Endothelial cell of umbilical vein (primary cell): ENCODE results near the gene GNB5. TPM values are rescaled to one million over a fixed set of nuclear protein-coding genes. Genes with fewer than 3 reads are reported as not detected.

Source experiments
- BruUV-seq: library from RNA; stranded (reverse); fragments of 400-500 nt; replicated peaks from 2 replicates; lab custom pipeline; 2021; lab: Mats Ljungman, UMichigan
- CTCF ChIA-PET: fragments of 300-600, 350-600 bp; sonication (Branson Sonifier 250); formaldehyde crosslinking; loops from one replicate; lab custom pipeline; 2021; ENCODE audit warnings: antibody characterized with exemption, inconsistent platforms; lab: Charles Lee
- POLR2A ChIA-PET: fragments of 300-600, 350-600 bp; sonication (Branson Sonifier 250); formaldehyde crosslinking; loops from one replicate; lab custom pipeline; 2021; ENCODE audit warnings: antibody characterized with exemption, inconsistent platforms; lab: Charles Lee
- DNase-seq: peaks from one replicate; pipeline ENCODE4 v3.0.0-alpha.2; 2011; ENCODE audit warnings: low read depth, low spot score
- FAIRE-seq: peaks from 2 replicates; lab custom pipeline; 2011; peaks lifted over from hg19 to GRCh38; lab: Jason Lieb, UNC
- H2AFZ ChIP-seq: 2 replicates; pipeline ENCODE4 v1.6.0; 2012; ENCODE audit warnings: low read depth, low read length, control low read depth, inconsistent platforms
- H3K27ac ChIP-seq: 2 replicates; pipeline ENCODE4 v1.5.1; 2011; ENCODE audit warnings: low read depth, mild to moderate bottlenecking, control low read depth, low read length, moderate library complexity; ENCODE audit not compliant: insufficient read depth
- H3K27me3 ChIP-seq, 2 experiments: 2 replicates each; pipeline versions ENCODE4 v1.6.0 to v1.6.1; 2011; ENCODE audit warnings: low read length in 2 of 2, mixed read lengths in 1 of 2; ENCODE audit not compliant: control insufficient read depth in 2 of 2, insufficient read depth in 2 of 2
- H3K36me3 ChIP-seq, 2 experiments: 2 replicates in 1 of 2; 3 replicates in 1 of 2; pipeline ENCODE4 v1.5.1; 2011; ENCODE audit warnings: low read length in 2 of 2, mild to moderate bottlenecking in 1 of 2, moderate library complexity in 1 of 2; ENCODE audit not compliant: control insufficient read depth in 2 of 2, insufficient read depth in 2 of 2; ENCODE audit errors: extremely low read depth in 1 of 2
- H3K4me1 ChIP-seq: 3 replicates; pipeline ENCODE4 v1.5.1; 2011; ENCODE audit warnings: mild to moderate bottlenecking, low read length; ENCODE audit not compliant: control insufficient read depth, insufficient read depth; ENCODE audit errors: extremely low read depth
- H3K4me2 ChIP-seq: 2 replicates; pipeline ENCODE4 v1.6.1; 2011; ENCODE audit warnings: low read length, control low read depth, mixed read lengths; ENCODE audit not compliant: insufficient read depth
- H3K4me3 ChIP-seq, 3 experiments: fragments of 200-600 bp in 1 of 3; sonication (generic), shearing (Covaris generic) in 1 of 3; replicated peaks in 1 of 3; 2 replicates each; pipeline ENCODE4 v1.5.1; 2011 to 2016; ENCODE audit warnings: control low read depth in 3 of 3, low read length in 3 of 3, mild to moderate bottlenecking in 2 of 3, inconsistent platforms in 1 of 3, low read depth in 1 of 3, moderate library complexity in 1 of 3; ENCODE audit not compliant: insufficient read depth in 1 of 3
- H3K79me2 ChIP-seq: 2 replicates; pipeline ENCODE4 v1.6.0; 2012; ENCODE audit warnings: low read length, inconsistent platforms; ENCODE audit not compliant: control insufficient read depth, insufficient read depth
- H3K9ac ChIP-seq: replicated peaks from 2 replicates; pipeline ENCODE3; 2011; ENCODE audit warnings: low read length, control low read depth; ENCODE audit not compliant: insufficient read depth; ENCODE audit errors: extremely low read depth
- H3K9me1 ChIP-seq: replicated peaks from 3 replicates; pipeline ENCODE4 v1.6.0; 2011; ENCODE audit warnings: mild to moderate bottlenecking, low read length; ENCODE audit not compliant: control insufficient read depth, insufficient read depth; ENCODE audit errors: extremely low read depth
- H3K9me3 ChIP-seq: replicated peaks from 2 replicates; pipeline ENCODE4 v1.5.1; 2012; ENCODE audit warnings: low read length, inconsistent platforms; ENCODE audit not compliant: control insufficient read depth, insufficient read depth
- H4K20me1 ChIP-seq: replicated peaks from 2 replicates; pipeline ENCODE3; 2011; ENCODE audit warnings: mild to moderate bottlenecking, low read length; ENCODE audit not compliant: control insufficient read depth, insufficient read depth; ENCODE audit errors: extremely low read depth
- EZH2 ChIP-seq: IDR thresholded peaks from 2 replicates; pipeline ENCODE4 v1.6.1; 2012; ENCODE audit warnings: borderline replicate concordance, low read depth, mild to moderate bottlenecking, moderate library complexity, low read length, inconsistent platforms; ENCODE audit not compliant: severe bottlenecking
- FOS ChIP-seq: IDR thresholded peaks from 2 replicates; pipeline ENCODE4 v1.6.1; 2011; ENCODE audit warnings: mild to moderate bottlenecking, low read length, moderate library complexity, borderline replicate concordance; ENCODE audit not compliant: insufficient read depth
- GATA2 ChIP-seq: IDR thresholded peaks from 2 replicates; pipeline ENCODE4 v1.7.0; 2011; ENCODE audit warnings: low read depth, mild to moderate bottlenecking, moderate library complexity, mixed read lengths, low read length; ENCODE audit not compliant: insufficient read length, insufficient read depth
- JUN ChIP-seq: IDR thresholded peaks from 2 replicates; pipeline ENCODE4 v1.6.1; 2011; ENCODE audit warnings: borderline replicate concordance, low read depth; ENCODE audit not compliant: insufficient read length, insufficient read depth
- MYC ChIP-seq: IDR thresholded peaks from one replicate; pipeline ENCODE4 v1.6.1; 2011; ENCODE audit warnings: mild to moderate bottlenecking, low read depth, low read length
- POLR2A ChIP-seq: IDR thresholded peaks from 2 replicates; pipeline ENCODE4 v1.6.1; 2012; ENCODE audit warnings: low read depth, mild to moderate bottlenecking, control low read depth, low read length
- POLR2AphosphoS5 ChIP-seq: IDR thresholded peaks from 2 replicates; pipeline ENCODE4 v1.6.1; 2012; ENCODE audit warnings: low read depth, mild to moderate bottlenecking, control low read depth, low read length, moderate library complexity; ENCODE audit not compliant: insufficient read depth
- dilution Hi-C: fragments of 300-500 bp; cut with MboI; formaldehyde crosslinking; loops from one replicate; pipeline ENCODE4 v1.15.0; 2019; ENCODE audit warnings: low sequenced_read_pairs; ENCODE audit not compliant: extremely low pct_ligation_motif_present
- intact Hi-C: fragments of 100-400 bp; cut with micrococcal nuclease; formaldehyde crosslinking; loops from one replicate; pipeline ENCODE4 v1.10.0; 2022
- polyA plus RNA-seq, 4 experiments: library from polyadenylated mRNA; depleted of rRNA in 3 of 4; stranded (reverse) in 3 of 4; unstranded in 1 of 4; fragments of >200 nt; gene quantifications; 2 replicates each; pipeline versions ENCODE4 v1.2.1 to v1.2.3, GENCODE V29; 2011 to 2012; ENCODE audit warnings: missing spikeins in 1 of 4
- total RNA-seq: library from RNA; stranded (reverse); gene quantifications from 2 replicates; pipeline ENCODE4 v1.2.3, GENCODE V29; 2021
- TF ChIP-seq, protein P1 (sequence below): IDR thresholded peaks from 2 replicates; pipeline ENCODE4 v1.6.1; 2011; ENCODE audit not compliant: insufficient read depth, insufficient read length
- TF ChIP-seq, protein P2 (sequence below), 2 donors: IDR thresholded peaks; 1 replicate in 1 of 2; 2 replicates in 1 of 2; pipeline ENCODE4 v1.5.1; 2011; ENCODE audit warnings: low read length in 2 of 2, mild to moderate bottlenecking in 2 of 2, moderate library complexity in 2 of 2, control low read depth in 1 of 2, inconsistent platforms in 1 of 2, low read depth in 1 of 2; ENCODE audit not compliant: insufficient read depth in 1 of 2; ENCODE audit errors: extremely low read depth in 1 of 2

GNB5 gene
- total and polyA plus RNA-seq, 2 donors (not counting 3 experiments of a cell fraction or from before 2014, with no cell fraction given), result 15.6 to 16.8 TPM

DNA sequence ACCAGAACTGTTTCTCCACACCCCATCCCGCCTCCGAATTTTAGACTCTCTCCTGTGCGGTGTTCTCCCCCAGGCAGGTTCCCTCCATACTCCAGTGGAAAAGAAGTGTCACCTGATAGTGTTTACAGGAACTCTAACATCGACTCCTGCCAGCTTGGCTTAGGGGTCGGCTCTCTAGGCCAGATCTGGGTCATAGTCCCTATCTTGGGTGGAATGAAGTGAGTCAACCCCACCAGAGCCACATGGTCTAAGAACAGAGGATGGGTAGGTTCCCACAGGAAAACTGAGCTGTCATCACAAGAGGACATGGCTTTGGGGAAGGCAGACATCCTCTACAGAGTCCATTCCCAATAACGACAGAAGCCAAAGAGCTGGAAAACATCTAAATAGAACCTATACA, 84.6 kb downstream of the GNB5 start:
- DNase-seq (no peak), FAIRE-seq (no peak)
- H4K20me1 ChIP-seq, result no peaks in the 10 kb centered on the region
- no peaks in the 10 kb centered on the region for H3K9me1 ChIP-seq
- dilution Hi-C loops, result no loop called here
- H3K9me3 ChIP-seq, result no peaks in the 10 kb centered on the region
- TF ChIP-seq, protein P1, sequence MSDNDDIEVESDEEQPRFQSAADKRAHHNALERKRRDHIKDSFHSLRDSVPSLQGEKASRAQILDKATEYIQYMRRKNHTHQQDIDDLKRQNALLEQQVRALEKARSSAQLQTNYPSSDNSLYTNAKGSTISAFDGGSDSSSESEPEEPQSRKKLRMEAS, result no peak
- TF ChIP-seq MYC, result no peak
- TF ChIP-seq POLR2A, result no peak
- no peak for TF ChIP-seq GATA2
- TF ChIP-seq EZH2, result no peak
- no peak for TF ChIP-seq POLR2AphosphoS5
- TF ChIP-seq JUN, result no peak
- TF ChIP-seq FOS, result no peak
- TF ChIP-seq, protein P2, sequence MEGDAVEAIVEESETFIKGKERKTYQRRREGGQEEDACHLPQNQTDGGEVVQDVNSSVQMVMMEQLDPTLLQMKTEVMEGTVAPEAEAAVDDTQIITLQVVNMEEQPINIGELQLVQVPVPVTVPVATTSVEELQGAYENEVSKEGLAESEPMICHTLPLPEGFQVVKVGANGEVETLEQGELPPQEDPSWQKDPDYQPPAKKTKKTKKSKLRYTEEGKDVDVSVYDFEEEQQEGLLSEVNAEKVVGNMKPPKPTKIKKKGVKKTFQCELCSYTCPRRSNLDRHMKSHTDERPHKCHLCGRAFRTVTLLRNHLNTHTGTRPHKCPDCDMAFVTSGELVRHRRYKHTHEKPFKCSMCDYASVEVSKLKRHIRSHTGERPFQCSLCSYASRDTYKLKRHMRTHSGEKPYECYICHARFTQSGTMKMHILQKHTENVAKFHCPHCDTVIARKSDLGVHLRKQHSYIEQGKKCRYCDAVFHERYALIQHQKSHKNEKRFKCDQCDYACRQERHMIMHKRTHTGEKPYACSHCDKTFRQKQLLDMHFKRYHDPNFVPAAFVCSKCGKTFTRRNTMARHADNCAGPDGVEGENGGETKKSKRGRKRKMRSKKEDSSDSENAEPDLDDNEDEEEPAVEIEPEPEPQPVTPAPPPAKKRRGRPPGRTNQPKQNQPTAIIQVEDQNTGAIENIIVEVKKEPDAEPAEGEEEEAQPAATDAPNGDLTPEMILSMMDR (IDR thresholded peaks at IDR 0.05; ENCODE audit: extremely low read depth in 1 of 2, insufficient read depth in 1 of 2, low read depth in 1 of 2, low read length in 2 of 2), result no peak
- no peak overlapping the region for H3K27ac ChIP-seq
- H3K27me3 ChIP-seq, result no peaks in the 10 kb centered on the region
- H3K79me2 ChIP-seq, result no peaks in the 10 kb centered on the region
- H3K4me2 ChIP-seq, result no peak overlapping the region
- H2AFZ ChIP-seq, result no peak overlapping the region
- no peaks in the 10 kb centered on the region for H3K36me3 ChIP-seq
- no TSS peak for BruUV-seq
- ChIA-PET CTCF (interaction anchor here (0.9 to 2.5 kb wide), 2 partner anchors 27 to 28 kb away, joined by 3 to 5 read pairs; no protein-coding TSS in a partner anchor), POLR2A (no interaction called here)
- no peak overlapping the region for H3K9ac ChIP-seq
- peaks cover 19% of the 10 kb centered on the region for H3K4me1 ChIP-seq
- H3K4me3 ChIP-seq, result no peak overlapping the region
- intact Hi-C loops, result no loop called here
